ENCODE data around the gene VAV3. TPM values are rescaled to one million over a fixed set of nuclear protein-coding genes. Genes with fewer than 3 reads are reported as not detected.

VAV3 gene
- total and polyA plus RNA-seq, 2 of the 8 experiments (the other 6 are each of a cell fraction or from before 2014, with no cell fraction given), result 2.9 to 7.9 TPM

DNA sequence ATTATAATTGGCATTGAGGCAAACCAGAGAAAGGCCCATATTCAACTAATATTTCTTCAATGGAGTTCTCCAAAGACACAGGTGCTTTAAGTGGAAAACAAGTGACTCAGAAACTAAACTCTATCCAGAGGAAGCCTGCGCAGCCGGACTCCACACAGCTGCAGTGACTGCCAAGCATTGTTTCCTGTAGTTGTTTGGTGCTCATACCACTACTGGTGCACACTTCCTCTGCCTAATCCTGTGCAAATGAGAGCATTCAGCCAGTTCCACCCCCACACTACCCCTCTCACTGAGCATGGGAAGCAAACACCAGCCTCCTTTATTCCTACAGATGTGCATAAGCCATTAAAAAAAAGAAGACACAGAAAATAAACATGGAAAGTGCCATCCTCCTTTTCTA lies 102.9 kb downstream of the VAV3 start:
- H3K56ac ChIP-seq (replicated peaks; ENCODE audit: insufficient read length, low read depth, low read length), result no peak overlapping the region
- H3K14ac ChIP-seq (ENCODE audit: insufficient read length), result no peak overlapping the region
- no peak overlapping the region for H2BK5ac ChIP-seq (ENCODE audit: low read depth, low read length)
- DNase-seq (ENCODE audit: low read depth in 1 of 2, low spot score in 2 of 2) (no peak), FAIRE-seq (no peak)
- H3K23me2 ChIP-seq (ENCODE audit: low read depth, low read length), result no peaks in the 10 kb centered on the region
- no peak overlapping the region for H3K27ac ChIP-seq (ENCODE audit: low read depth, low read length)
- no peak overlapping the region for H3K9ac ChIP-seq (replicated peaks in 1 of 4; ENCODE audit: extremely low read depth in 1 of 4, low read depth in 3 of 4, low read length in 3 of 4)
- no peaks in the 10 kb centered on the region for H3K27me3 ChIP-seq (replicated peaks in 1 of 4; ENCODE audit: control insufficient read depth in 3 of 4, extremely low read depth in 1 of 4, insufficient read depth in 3 of 4, low read length in 3 of 4)
- no peak overlapping the region for H3K4ac ChIP-seq (replicated peaks; ENCODE audit: insufficient read length, low read depth, low read length)
- no peak overlapping the region for H3K4me3 ChIP-seq (ENCODE audit: extremely low read depth in 1 of 4, insufficient read depth in 2 of 4, low read depth in 3 of 4, low read length in 4 of 4)
- no peak for TF ChIP-seq FOSL1 (IDR thresholded peaks at IDR 0.05; ENCODE audit: insufficient read depth, low read depth, low read length)
- TF ChIP-seq KDM1A (IDR thresholded peaks at IDR 0.05; ENCODE audit: borderline replicate concordance, low read length), result no peak
- TF ChIP-seq MAX (IDR thresholded peaks at IDR 0.05), result no peak
- no peak for TF ChIP-seq CHD2 (IDR thresholded peaks at IDR 0.05; ENCODE audit: low read length)
- TF ChIP-seq RFX5 (IDR thresholded peaks at IDR 0.05; ENCODE audit: borderline replicate concordance, low read depth, low read length), result no peak
- TF ChIP-seq EP300 (IDR thresholded peaks at IDR 0.05; ENCODE audit: borderline replicate concordance in 1 of 2, low read depth in 2 of 2, low read length in 2 of 2), result no peak
- H4K8ac ChIP-seq (ENCODE audit: extremely low read depth, insufficient read depth, low read length), result no peak overlapping the region
- H2AFZ ChIP-seq (ENCODE audit: low read length), result no peak overlapping the region
- H4K91ac ChIP-seq (replicated peaks; ENCODE audit: insufficient read length, low read length), result no peak overlapping the region
- H2AK5ac ChIP-seq (ENCODE audit: low read depth, low read length), result no peak overlapping the region
- WGBS, 2 experiments (ENCODE audit: extremely low coverage in 1 of 2, insufficient coverage in 1 of 2, insufficient read length in 1 of 2, insufficient replicate concordance in 2 of 2, low coverage in 1 of 2, low lambda C conversion rate in 2 of 2, missing lambda C conversion rate in 1 of 2), result 92% methylated on average over 2 of the region's 2 CpGs; no CpG with 5 or more reads in 1 of the 2 experiments
- H2BK120ac ChIP-seq (replicated peaks; ENCODE audit: low read depth, low read length), result no peak overlapping the region
- no peaks in the 10 kb centered on the region for H3K79me1 ChIP-seq (ENCODE audit: low read depth, low read length)
- ChIA-PET CTCF (ENCODE audit: partially characterized antibody) (no interaction called here), POLR2A (ENCODE audit: partially characterized antibody) (no interaction called here)
- no peak overlapping the region for H3K18ac ChIP-seq (ENCODE audit: extremely low read depth, low read length)
- no peak overlapping the region for H2BK15ac ChIP-seq (ENCODE audit: low read length)
- no peaks in the 10 kb centered on the region for H3K79me2 ChIP-seq (ENCODE audit: control insufficient read depth in 1 of 2, insufficient read depth in 2 of 2, low read length in 2 of 2)
- H3K4me2 ChIP-seq (ENCODE audit: insufficient read depth in 1 of 2, low read depth in 2 of 2, low read length in 2 of 2), result no peak overlapping the region
- H2BK12ac ChIP-seq (ENCODE audit: low read depth, low read length), result no peak overlapping the region
- no peaks in the 10 kb centered on the region for H4K20me1 ChIP-seq (replicated peaks in 1 of 2; ENCODE audit: control insufficient read depth in 1 of 2, insufficient read depth in 2 of 2, low read length in 2 of 2)
- no peak overlapping the region for H4K5ac ChIP-seq (ENCODE audit: insufficient read length, low read depth, low read length)
- peaks cover 2 to 5% (median 4%) of the 10 kb centered on the region in 4 experiments; a peak in 3 of 7 replicates for H3K4me1 ChIP-seq (replicated peaks in 1 of 4; ENCODE audit: control insufficient read depth in 3 of 4, insufficient read depth in 4 of 4, low read length in 3 of 4)
- H2BK20ac ChIP-seq (ENCODE audit: low read length), result no peak overlapping the region
- no peak overlapping the region for H3K23ac ChIP-seq (ENCODE audit: insufficient read length)
- H3K36me3 ChIP-seq (ENCODE audit: control insufficient read depth in 2 of 4, insufficient read depth in 4 of 4, low read length in 3 of 4), result no peaks in the 10 kb centered on the region
- no peaks in the 10 kb centered on the region for H3K9me3 ChIP-seq (ENCODE audit: insufficient read depth in 2 of 2, low read depth in 1 of 2, low read length in 1 of 2)
